ENCODE results near the gene FOLR2. TPM values are rescaled to one million over a fixed set of nuclear protein-coding genes. Genes with fewer than 3 reads are reported as not detected.
"Not testable (repeated sequence)": the region's sequence is repeated elsewhere in the genome, so short reads cannot be mapped to it uniquely, and the experiment has no call there.

Gene FOLR2
- polyA plus RNA-seq (2013, experiment 1 of 2; ENCODE audit: insufficient read length): not detected
- polyA plus RNA-seq (2013, experiment 2 of 2; ENCODE audit: insufficient read length): not detected

DNA sequence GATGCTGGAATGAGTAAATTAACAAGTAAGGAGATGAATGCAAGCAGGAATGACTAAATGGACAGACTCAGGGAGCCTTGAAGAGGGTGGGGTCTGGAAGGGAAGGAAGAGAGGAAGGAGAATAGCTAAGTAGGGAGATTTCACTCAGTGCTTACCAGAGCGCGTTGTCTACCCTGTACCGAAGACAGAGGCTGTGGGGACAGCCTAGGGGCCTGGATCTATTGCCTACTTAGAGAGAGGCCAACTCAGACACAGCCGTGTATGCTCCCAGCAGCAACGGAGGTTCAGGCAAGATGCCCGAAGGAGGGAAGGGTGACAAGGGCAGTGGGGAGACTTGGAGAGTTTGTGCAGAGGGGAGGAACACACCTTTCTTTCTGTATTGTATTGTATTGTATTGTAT lies at the start of gene FOLR2:
Gene FOLR2, plus strand, starts transcription at position 157 of the 400 bp plus-strand sequence. CDS start 1,791 bp downstream, outside the sequence.
- DNase-seq: no peak

GRCh38 chr11:72169046-72169555 lies 47.5 kb upstream of the FOLR2 start:
- not testable (repeated sequence) for DNase-seq

GRCh38 chr11:72169754-72170153 lies 46.8 kb upstream of the FOLR2 start:
- DNase-seq: not testable (repeated sequence)

- not testable (repeated sequence) for DNase-seq
Measured at GRCh38 chr11:72172043-72172442, 44.6 kb upstream of the FOLR2 start.

DNA sequence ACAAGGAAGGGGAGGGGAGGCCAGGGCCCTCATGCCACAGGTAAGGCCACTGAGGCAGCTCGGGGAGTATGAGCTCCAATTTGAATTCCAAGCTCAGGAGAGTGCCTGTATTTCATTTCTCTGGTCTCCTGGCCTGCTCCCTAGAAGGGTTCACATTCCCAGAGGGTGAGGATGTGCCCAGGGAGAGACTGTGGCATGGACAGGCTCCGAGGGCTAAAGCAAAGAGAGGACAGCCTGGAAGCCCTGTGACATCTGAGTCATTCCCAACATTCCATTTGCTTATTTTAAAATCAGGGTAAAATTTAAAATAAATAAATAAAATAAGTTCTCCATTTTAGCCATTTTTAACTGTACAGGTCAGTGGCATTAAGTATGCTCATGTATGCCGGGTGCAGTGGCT lies 43.3 kb upstream of the FOLR2 start:
- DNase-seq: no peak

- no peak for DNase-seq
Measured at GRCh38 chr11:72174302-72175070, 42.1 kb upstream of the FOLR2 start.

DNA sequence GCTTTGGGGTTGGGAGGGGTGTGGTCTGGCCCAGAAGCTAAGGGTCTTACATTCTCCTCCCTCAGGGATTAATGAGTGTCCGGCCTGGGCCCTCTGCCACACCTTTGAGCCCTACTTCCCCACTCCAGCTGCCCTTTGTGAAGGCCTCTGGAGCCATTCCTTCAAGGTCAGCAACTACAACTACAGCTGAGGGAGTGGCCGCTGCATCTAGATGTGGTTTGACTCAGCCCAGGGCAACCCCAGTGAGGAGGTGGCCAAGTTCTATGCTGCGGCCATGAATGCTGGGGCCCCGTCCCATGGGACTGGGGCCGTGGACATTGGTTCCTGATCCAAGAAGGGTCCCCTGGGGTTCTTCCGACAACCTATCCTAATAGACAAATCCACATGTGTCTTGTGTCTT lies 38.9 kb upstream of the FOLR2 start:
- DNase-seq: no peak

- DNase-seq: no peak
Measured at GRCh38 chr11:72179049-72179803, 37.4 kb upstream of the FOLR2 start.

DNA sequence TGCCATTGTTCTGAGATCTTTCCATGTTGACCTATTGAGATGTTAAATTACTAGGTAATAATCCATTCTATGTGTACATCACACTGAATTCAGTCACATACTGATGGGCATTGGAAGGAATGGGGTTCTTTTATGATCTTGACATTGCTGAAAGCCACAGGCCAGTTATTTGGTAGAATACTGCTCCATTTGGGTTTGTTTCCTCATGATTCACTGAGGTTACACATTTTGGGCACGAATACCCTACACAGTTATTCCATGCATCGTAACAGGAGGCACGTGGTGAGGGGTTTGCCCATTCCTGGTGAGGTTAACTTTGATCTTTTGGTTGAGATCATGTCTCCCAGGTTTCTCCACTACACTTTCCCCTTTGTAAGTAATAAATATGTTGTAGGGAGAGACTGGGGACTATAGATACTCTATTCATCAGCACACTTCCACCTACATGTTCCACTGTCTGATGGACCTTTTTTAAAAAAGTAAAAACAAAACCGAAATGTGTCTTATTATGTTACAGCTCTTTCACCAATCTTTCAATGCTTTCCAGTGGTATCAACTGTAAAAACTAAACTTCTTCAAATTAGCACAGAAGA lies 36.7 kb upstream of the FOLR2 start:
- peak; percentile 9 for DNase-seq

GRCh38 chr11:72180892-72181552 lies 35.6 kb upstream of the FOLR2 start:
- DNase-seq: not testable (repeated sequence)

GRCh38 chr11:72181553-72181958 lies 35.0 kb upstream of the FOLR2 start:
- DNase-seq: not testable (repeated sequence)

GRCh38 chr11:72188267-72188666 lies 28.3 kb upstream of the FOLR2 start:
- DNase-seq: no peak

DNA sequence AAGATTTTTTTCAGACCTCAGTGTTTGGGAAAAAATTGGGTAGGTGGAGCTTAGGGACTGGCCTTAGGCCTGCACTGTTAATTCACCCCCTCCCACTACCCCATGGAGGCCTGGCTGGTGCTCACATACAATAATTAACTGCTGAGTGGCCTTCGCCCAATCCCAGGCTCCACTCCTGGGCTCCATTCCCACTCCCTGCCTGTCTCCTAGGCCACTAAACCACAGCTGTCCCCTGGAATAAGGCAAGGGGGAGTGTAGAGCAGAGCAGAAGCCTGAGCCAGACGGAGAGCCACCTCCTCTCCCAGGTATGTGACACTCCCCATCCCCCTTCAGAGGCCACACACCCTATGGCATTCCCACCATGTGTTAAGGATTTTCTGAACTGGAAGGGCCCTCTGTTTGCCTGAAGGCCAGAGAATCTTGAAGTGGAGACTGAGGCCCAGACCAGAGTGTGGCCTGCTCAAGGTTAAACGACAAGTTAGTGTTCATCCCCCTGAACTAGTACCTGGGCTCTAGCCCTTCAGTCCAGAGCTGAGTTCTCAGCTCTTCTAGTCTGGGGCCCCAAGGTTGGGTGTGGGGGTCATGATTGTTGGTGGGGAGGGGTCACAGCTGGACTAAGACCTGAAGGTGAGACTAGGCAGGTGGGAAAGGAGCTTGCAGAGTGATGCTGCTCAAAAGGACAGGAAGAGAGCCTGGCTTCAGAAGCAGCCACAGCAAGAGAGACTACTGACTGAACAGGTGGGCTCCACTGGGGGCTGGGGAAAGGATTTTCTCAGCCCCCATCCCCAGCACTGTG lies 26.9 kb upstream of the FOLR2 start:
- DNase-seq: no peak

DNA sequence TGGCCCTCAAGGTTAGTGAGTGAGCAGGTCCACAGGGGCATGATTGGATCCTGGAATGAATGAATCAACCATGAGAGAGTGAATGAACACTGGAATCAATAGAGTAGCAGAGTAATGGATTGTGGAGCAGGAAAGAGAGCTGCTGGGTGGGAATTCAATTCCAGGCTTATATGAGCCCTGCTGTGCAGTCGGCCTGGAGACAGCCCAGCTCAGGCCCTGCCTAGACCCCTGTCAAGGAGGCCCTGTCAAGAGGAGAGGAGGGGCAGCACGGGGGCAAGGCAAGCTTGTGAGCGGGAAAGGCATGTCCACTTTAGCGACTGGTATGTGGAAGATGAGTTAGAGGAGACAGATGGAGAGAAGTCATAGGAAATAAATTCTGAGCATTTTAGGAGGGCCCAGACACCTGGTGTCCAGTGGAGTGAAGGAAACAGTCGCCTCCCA lies 25.9 kb upstream of the FOLR2 start:
- no peak for DNase-seq

DNA sequence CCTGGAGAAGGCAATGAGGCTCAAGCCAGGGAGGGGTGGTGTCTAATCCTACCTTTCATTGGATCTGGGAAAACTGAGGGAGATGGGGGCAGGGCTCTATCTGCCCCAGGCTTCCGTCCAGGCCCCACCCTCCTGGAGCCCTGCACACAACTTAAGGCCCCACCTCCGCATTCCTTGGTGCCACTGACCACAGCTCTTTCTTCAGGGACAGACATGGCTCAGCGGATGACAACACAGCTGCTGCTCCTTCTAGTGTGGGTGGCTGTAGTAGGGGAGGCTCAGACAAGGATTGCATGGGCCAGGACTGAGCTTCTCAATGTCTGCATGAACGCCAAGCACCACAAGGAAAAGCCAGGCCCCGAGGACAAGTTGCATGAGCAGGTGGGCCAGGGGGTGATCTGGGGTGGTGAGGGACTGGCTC lies 24.6 kb upstream of the FOLR2 start, which contains the start of gene FOLR1:
Gene FOLR1, plus strand, starts transcription at position 180 of the 421 bp plus-strand sequence. Its CDS starts 34 bp downstream, at position 214.
- DNase-seq: no peak

DNA sequence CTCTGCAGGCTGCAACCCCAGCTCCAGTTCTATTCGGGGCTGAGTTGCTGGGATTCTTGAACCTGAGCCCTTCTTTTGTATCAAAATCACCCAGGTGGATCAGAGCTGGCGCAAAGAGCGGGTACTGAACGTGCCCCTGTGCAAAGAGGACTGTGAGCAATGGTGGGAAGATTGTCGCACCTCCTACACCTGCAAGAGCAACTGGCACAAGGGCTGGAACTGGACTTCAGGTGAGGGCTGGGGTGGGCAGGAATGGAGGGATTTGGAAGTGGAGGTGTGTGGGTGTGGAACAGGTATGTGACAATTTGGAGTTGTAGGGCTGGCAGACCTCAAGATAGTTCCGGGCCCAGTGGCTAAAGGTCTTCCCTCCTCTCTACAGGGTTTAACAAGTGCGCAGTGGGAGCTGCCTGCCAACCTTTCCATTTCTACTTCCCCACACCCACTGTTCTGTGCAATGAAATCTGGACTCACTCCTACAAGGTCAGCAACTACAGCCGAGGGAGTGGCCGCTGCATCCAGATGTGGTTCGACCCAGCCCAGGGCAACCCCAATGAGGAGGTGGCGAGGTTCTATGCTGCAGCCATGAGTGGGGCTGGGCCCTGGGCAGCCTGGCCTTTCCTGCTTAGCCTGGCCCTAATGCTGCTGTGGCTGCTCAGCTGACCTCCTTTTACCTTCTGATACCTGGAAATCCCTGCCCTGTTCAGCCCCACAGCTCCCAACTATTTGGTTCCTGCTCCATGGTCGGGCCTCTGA lies 20.9 kb upstream of the FOLR2 start:
- DNase-seq: no peak

DNA sequence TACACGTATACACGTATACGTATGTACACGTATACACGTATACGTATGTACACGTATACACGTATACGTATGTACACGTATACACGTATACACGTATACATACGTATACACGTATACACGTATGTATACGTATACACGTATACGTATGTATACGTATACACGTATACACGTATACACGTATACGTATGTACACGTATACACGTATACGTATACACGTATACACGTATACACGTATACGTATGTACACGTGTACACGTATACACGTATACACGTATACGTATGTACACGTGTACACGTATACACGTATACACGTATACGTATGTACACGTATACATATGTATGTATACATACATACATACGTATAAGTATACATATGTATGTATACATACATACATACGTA lies 15.1 kb upstream of the FOLR2 start:
- DNase-seq: not testable (repeated sequence)

GRCh38 chr11:72202571-72202970 lies 14.0 kb upstream of the FOLR2 start:
- no peak for DNase-seq

- DNase-seq: no peak
Measured at GRCh38 chr11:72203163-72203562, 13.4 kb upstream of the FOLR2 start.

DNA sequence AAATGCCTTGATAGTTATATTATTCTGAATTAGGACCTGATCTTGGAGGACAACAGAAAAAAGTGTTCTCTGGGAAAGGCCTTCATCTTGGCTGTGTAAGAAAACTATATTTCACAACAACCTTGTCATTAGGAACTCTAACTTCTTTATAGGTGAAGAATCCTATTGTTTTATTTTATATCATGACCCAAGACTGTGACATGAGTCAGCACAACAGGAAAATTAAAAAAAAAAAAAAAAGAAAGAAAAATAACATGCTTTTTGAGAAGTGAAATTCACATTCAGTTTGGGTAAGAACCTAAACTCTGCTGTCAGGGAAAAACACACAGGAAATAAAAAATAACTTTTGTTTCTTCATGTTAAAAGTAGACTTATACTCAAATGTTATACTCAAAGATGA lies 11.7 kb upstream of the FOLR2 start:
- DNase-seq: no peak

DNA sequence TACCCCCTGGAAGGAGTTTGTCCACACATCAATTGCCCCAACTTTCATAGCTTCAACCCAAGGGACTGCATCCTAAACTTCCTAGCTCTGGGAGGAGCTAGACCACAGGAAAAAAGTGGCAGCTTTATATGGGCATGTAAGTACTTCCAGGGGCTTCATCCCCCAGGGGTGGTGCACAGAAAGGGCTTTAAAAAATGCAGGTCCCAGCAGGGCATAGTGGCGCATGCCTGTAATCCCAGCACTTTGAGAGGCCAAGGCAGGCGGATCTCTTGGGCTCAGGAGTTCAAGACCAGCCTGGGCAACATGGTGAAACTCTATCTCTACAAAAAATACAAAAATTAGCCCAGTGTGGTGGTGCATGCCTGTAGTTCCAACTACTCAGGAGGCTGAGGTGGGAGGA lies 9.8 kb upstream of the FOLR2 start:
- DNase-seq: not testable (repeated sequence)

All from fibroblast of skin of abdomen (primary cell).